ENCODE results near the gene ZNF23. TPM values are rescaled to one million over a fixed set of nuclear protein-coding genes. Genes with fewer than 3 reads are reported as not detected.

ZNF23 gene
- total RNA-seq, 5 donors from 2014 or later (not counting 1 experiment from before 2014, with no cell fraction given), result 8.2 to 14.6 (median 10.9) TPM

GRCh38 chr16:71489122-71489521, 27.1 kb upstream of the ZNF23 start, which contains the start of gene ZNF19:
TSS of gene ZNF19 (minus strand) at chr16:71489324. CDS start at chr16:71482114, 7,210 bp downstream.
- Histone ChIP-seq H3K9me3 (no peaks in the 10 kb centered on the region), H3K4me1 (ENCODE audit: control insufficient read depth in 1 of 2, extremely low read depth in 1 of 2, insufficient read depth in 2 of 2, low read length in 2 of 2) (peaks cover 3% of the 10 kb centered on the region in 2 experiments), H3K27me3 (replicated peaks in 1 of 2; ENCODE audit: control insufficient read depth in 2 of 2, extremely low read depth in 1 of 2, insufficient read depth in 2 of 2, low read length in 1 of 2) (no peaks in the 10 kb centered on the region), H3K27ac (ENCODE audit: low read length) (no peak within 1 kb of the TSS), H3K4me3 (ENCODE audit: control insufficient read depth in 1 of 2, extremely low read depth in 1 of 2, low read length in 1 of 2) (no peak within 1 kb of the TSS), H3K36me3 (ENCODE audit: control insufficient read depth in 2 of 2, extremely low read depth in 1 of 2, insufficient read depth in 1 of 2, low read length in 1 of 2) (no peaks in the 10 kb centered on the region)
- ATAC-seq (replicated peaks in 1 of 4), result no peak
- Mint-ChIP-seq H3K4me1 (peaks cover 6 to 10% (median 7%) of the 10 kb centered on the region in 3 donors), H3K27ac (no peak within 1 kb of the TSS), H3K36me3 (no peaks in the 10 kb centered on the region), H3K9me3 (no peaks in the 10 kb centered on the region), H3K27me3 (peaks cover 1 to 4% of the 10 kb centered on the region in 2 donors), H3K4me3 (no peak within 1 kb of the TSS)
- ChIA-PET CTCF (interaction anchor here in 1 of 2 donors (0.9 kb wide), 1 partner anchor 11 kb away, joined by 3 read pairs; no protein-coding TSS in a partner anchor), POLR2A (interaction anchor here in 1 of 2 donors (0.6 kb wide), 1 partner anchor 28 kb away, joined by 3 read pairs; no protein-coding TSS in a partner anchor)
- DNase-seq, result no peak
- 90% methylated on average over 22 of the region's 22 CpGs for WGBS (ENCODE audit: insufficient coverage)

- Mint-ChIP-seq H3K4me1 (peaks cover 14 to 20% (median 15%) of the 10 kb centered on the region in 3 donors), H3K9me3 (no peaks in the 10 kb centered on the region), H3K27ac (peak overlapping the region; percentile 79 to 94), H3K27me3 (no peaks in the 10 kb centered on the region), H3K36me3 (peaks cover 10% of the 10 kb centered on the region), H3K4me3 (peak overlapping the region; percentile 81 to 86 (median 84))
- ATAC-seq (replicated peaks in 1 of 4) (peak; percentile 86 to 90 (median 88)), DNase-seq (peak; percentile 59 to 93 (median 79))
- 0% methylated on average over 31 of the region's 44 CpGs for WGBS (ENCODE audit: insufficient coverage)
- ChIA-PET POLR2A (interaction anchor here (0.6 to 2.5 kb wide), 6 partner anchors 22 to 609 kb away, joined by 3 to 18 read pairs (median 6); partner anchors contain the start of genes ZNF23 (in 2 of the 2), DHX38 (in 1 of the 2) and TXNL4B (in 1 of the 2)), CTCF (interaction anchor here in 1 of 2 donors (0.6 to 2.1 kb wide), 5 partner anchors 15 to 475 kb away, joined by 3 to 11 read pairs (median 5); partner anchors contain the start of gene ZNF23)
- H3K27me3 ChIP-seq (replicated peaks in 1 of 2; ENCODE audit: control insufficient read depth in 2 of 2, extremely low read depth in 1 of 2, insufficient read depth in 2 of 2, low read length in 1 of 2), result no peaks in the 10 kb centered on the region
- H3K9me3 ChIP-seq, result no peaks in the 10 kb centered on the region
- peak overlapping the region; percentile 95 for H3K27ac ChIP-seq (ENCODE audit: low read length)
- peaks cover 7 to 10% of the 10 kb centered on the region in 2 experiments for H3K4me1 ChIP-seq (ENCODE audit: control insufficient read depth in 1 of 2, extremely low read depth in 1 of 2, insufficient read depth in 2 of 2, low read length in 2 of 2)
- H3K36me3 ChIP-seq (ENCODE audit: control insufficient read depth in 2 of 2, extremely low read depth in 1 of 2, insufficient read depth in 1 of 2, low read length in 1 of 2), result no peaks in the 10 kb centered on the region
- peak overlapping the region; percentile 74 to 91 for H3K4me3 ChIP-seq (ENCODE audit: control insufficient read depth in 1 of 2, extremely low read depth in 1 of 2, low read length in 1 of 2)
Measured at GRCh38 chr16:71484006-71484893, 22.2 kb upstream of the ZNF23 start.

- Histone ChIP-seq H3K4me1 (ENCODE audit: control insufficient read depth in 1 of 2, extremely low read depth in 1 of 2, insufficient read depth in 2 of 2, low read length in 2 of 2) (peaks cover 7 to 10% of the 10 kb centered on the region in 2 experiments), H3K9me3 (no peaks in the 10 kb centered on the region), H3K4me3 (ENCODE audit: control insufficient read depth in 1 of 2, extremely low read depth in 1 of 2, low read length in 1 of 2) (no peak overlapping the region), H3K36me3 (ENCODE audit: control insufficient read depth in 2 of 2, extremely low read depth in 1 of 2, insufficient read depth in 1 of 2, low read length in 1 of 2) (peaks cover 0 to 8% of the 10 kb centered on the region in 2 donors), H3K27me3 (replicated peaks in 1 of 2; ENCODE audit: control insufficient read depth in 2 of 2, extremely low read depth in 1 of 2, insufficient read depth in 2 of 2, low read length in 1 of 2) (no peaks in the 10 kb centered on the region), H3K27ac (ENCODE audit: low read length) (no peak overlapping the region)
- Mint-ChIP-seq H3K27ac (no peak overlapping the region), H3K27me3 (no peaks in the 10 kb centered on the region), H3K4me1 (peaks cover 14 to 20% (median 15%) of the 10 kb centered on the region in 3 donors), H3K4me3 (no peak overlapping the region), H3K36me3 (peaks cover 17% of the 10 kb centered on the region), H3K9me3 (no peaks in the 10 kb centered on the region)
- DNase-seq, result no peak
- CTCF ChIA-PET, result no interaction called here
- 100% methylated on average over 1 of the region's 5 CpGs for WGBS (ENCODE audit: insufficient coverage)
- POLR2A ChIA-PET, result interaction anchor here in 1 of 2 donors (1.9 kb wide), 1 partner anchor 21 kb away, joined by 7 read pairs; the partner anchor contains the start of gene ZNF23
- no peak for ATAC-seq (replicated peaks in 1 of 4)
Measured at GRCh38 chr16:71482569-71482968, 20.5 kb upstream of the ZNF23 start.

GRCh38 chr16:71480956-71481355, 18.9 kb upstream of the ZNF23 start:
- ChIA-PET CTCF (no interaction called here), POLR2A (no interaction called here)
- Mint-ChIP-seq H3K27me3 (no peaks in the 10 kb centered on the region), H3K4me3 (no peak overlapping the region), H3K4me1 (peaks cover 14 to 20% (median 15%) of the 10 kb centered on the region in 3 donors), H3K36me3 (peaks cover 33% of the 10 kb centered on the region), H3K9me3 (no peaks in the 10 kb centered on the region), H3K27ac (no peak overlapping the region)
- no peak overlapping the region for H3K27ac ChIP-seq (ENCODE audit: low read length)
- WGBS (ENCODE audit: insufficient coverage), result no CpG with 5 or more reads among the region's 2 CpGs
- no peak for ATAC-seq (replicated peaks in 1 of 4)
- DNase-seq, result no peak
- no peaks in the 10 kb centered on the region for H3K9me3 ChIP-seq
- H3K27me3 ChIP-seq (replicated peaks in 1 of 2; ENCODE audit: control insufficient read depth in 2 of 2, extremely low read depth in 1 of 2, insufficient read depth in 2 of 2, low read length in 1 of 2), result no peaks in the 10 kb centered on the region
- peaks cover 0 to 19% of the 10 kb centered on the region in 2 donors for H3K36me3 ChIP-seq (ENCODE audit: control insufficient read depth in 2 of 2, extremely low read depth in 1 of 2, insufficient read depth in 1 of 2, low read length in 1 of 2)
- no peak overlapping the region for H3K4me3 ChIP-seq (ENCODE audit: control insufficient read depth in 1 of 2, extremely low read depth in 1 of 2, low read length in 1 of 2)
- peaks cover 7 to 10% of the 10 kb centered on the region in 2 experiments for H3K4me1 ChIP-seq (ENCODE audit: control insufficient read depth in 1 of 2, extremely low read depth in 1 of 2, insufficient read depth in 2 of 2, low read length in 2 of 2)

GRCh38 chr16:71479420-71479819, 17.4 kb upstream of the ZNF23 start:
- peaks cover 48% of the 10 kb centered on the region for H3K36me3 Mint-ChIP-seq
- 93% methylated on average over 2 of the region's 3 CpGs for WGBS (ENCODE audit: insufficient coverage)
- POLR2A ChIA-PET, result no interaction called here

GRCh38 chr16:71476457-71477124, 14.5 kb upstream of the ZNF23 start:
- H3K4me3 Mint-ChIP-seq, result no peak overlapping the region
- no peaks in the 10 kb centered on the region for H3K9me3 ChIP-seq
- no peaks in the 10 kb centered on the region for H3K4me1 Mint-ChIP-seq
- H3K27ac Mint-ChIP-seq, result no peak overlapping the region
- POLR2A ChIA-PET, result no interaction called here
- no peak for ATAC-seq (replicated peaks in 1 of 4)
- H3K27me3 ChIP-seq (replicated peaks in 1 of 2; ENCODE audit: control insufficient read depth in 2 of 2, extremely low read depth in 1 of 2, insufficient read depth in 2 of 2, low read length in 1 of 2), result no peaks in the 10 kb centered on the region
- no peak overlapping the region for H3K4me3 ChIP-seq (ENCODE audit: control insufficient read depth in 1 of 2, extremely low read depth in 1 of 2, low read length in 1 of 2)
- peaks cover 64% of the 10 kb centered on the region for H3K36me3 Mint-ChIP-seq
- DNase-seq, result no peak
- H3K36me3 ChIP-seq (ENCODE audit: control insufficient read depth in 2 of 2, extremely low read depth in 1 of 2, insufficient read depth in 1 of 2, low read length in 1 of 2), result peaks cover 0 to 29% of the 10 kb centered on the region in 2 donors
- CTCF ChIA-PET, result no interaction called here
- H3K27me3 Mint-ChIP-seq, result no peaks in the 10 kb centered on the region
- H3K27ac ChIP-seq (ENCODE audit: low read length), result no peak overlapping the region
- WGBS (ENCODE audit: insufficient coverage), result no CpG with 5 or more reads among the region's 4 CpGs
- no peaks in the 10 kb centered on the region for H3K9me3 Mint-ChIP-seq
- H3K4me1 ChIP-seq (ENCODE audit: control insufficient read depth in 1 of 2, extremely low read depth in 1 of 2, insufficient read depth in 2 of 2, low read length in 2 of 2), result no peaks in the 10 kb centered on the region

More at GRCh38 chr16:71479420-71479819, 17.4 kb upstream of the ZNF23 start:
- Mint-ChIP-seq H3K27ac (no peak overlapping the region), H3K4me3 (no peak overlapping the region), H3K4me1 (peaks cover 9 to 11% (median 9%) of the 10 kb centered on the region in 3 donors), H3K9me3 (no peaks in the 10 kb centered on the region), H3K27me3 (no peaks in the 10 kb centered on the region)
- CTCF ChIA-PET, result no interaction called here
- Histone ChIP-seq H3K4me1 (ENCODE audit: control insufficient read depth in 1 of 2, extremely low read depth in 1 of 2, insufficient read depth in 2 of 2, low read length in 2 of 2) (peaks cover 5 to 8% of the 10 kb centered on the region in 2 experiments), H3K27ac (ENCODE audit: low read length) (no peak overlapping the region), H3K4me3 (ENCODE audit: control insufficient read depth in 1 of 2, extremely low read depth in 1 of 2, low read length in 1 of 2) (no peak overlapping the region), H3K9me3 (no peaks in the 10 kb centered on the region), H3K27me3 (replicated peaks in 1 of 2; ENCODE audit: control insufficient read depth in 2 of 2, extremely low read depth in 1 of 2, insufficient read depth in 2 of 2, low read length in 1 of 2) (no peaks in the 10 kb centered on the region), H3K36me3 (ENCODE audit: control insufficient read depth in 2 of 2, extremely low read depth in 1 of 2, insufficient read depth in 1 of 2, low read length in 1 of 2) (peaks cover 0 to 29% of the 10 kb centered on the region in 2 donors)
- DNase-seq (no peak), ATAC-seq (replicated peaks in 1 of 4) (no peak)

All from T-cell (primary cell).